MCF 10A (cell line): Measurements from ENCODE around the gene SMURF1. TPM values are rescaled to one million over a fixed set of nuclear protein-coding genes. Genes with fewer than 3 reads are reported as not detected.

Experiments
- BruUV-seq: library from RNA; stranded (reverse); fragments of 400-500 nt; replicated peaks from 2 replicates; lab custom pipeline; 2021; lab: Mats Ljungman, UMichigan
- CTCF ChIA-PET: fragments of 300-600 bp; sonication (Branson Sonifier 250); formaldehyde crosslinking; extraction: SDS; loops from one replicate; lab custom pipeline; 2021; ENCODE audit warnings: antibody characterized with exemption, inconsistent platforms; lab: Yijun Ruan, JAX
- POLR2A ChIA-PET: fragments of 300-600, 350-650 bp; sonication (Branson Sonifier 250); formaldehyde crosslinking; extraction: SDS; loops from one replicate; lab custom pipeline; 2020; ENCODE audit warnings: antibody characterized with exemption, inconsistent platforms; lab: Yijun Ruan, JAX
- DNase-seq: peaks from one replicate; pipeline ENCODE4 v3.0.0-alpha.2; 2018; ENCODE audit not compliant: unreplicated experiment
- H3K27ac Mint-ChIP-seq: one replicate; pipeline ENCODE4 v1.8.0; 2022; ENCODE audit warnings: mild to moderate bottlenecking, low read depth, mixed read lengths; ENCODE audit not compliant: unreplicated experiment
- H3K27me3 Mint-ChIP-seq: one replicate; pipeline ENCODE4 v1.8.0; 2022; ENCODE audit warnings: mixed read lengths; ENCODE audit not compliant: insufficient read depth, unreplicated experiment
- H3K36me3 Mint-ChIP-seq: one replicate; pipeline ENCODE4 v1.8.0; 2022; ENCODE audit warnings: mild to moderate bottlenecking, moderate library complexity, mixed read lengths; ENCODE audit not compliant: insufficient read depth, unreplicated experiment
- H3K4me1 Mint-ChIP-seq: one replicate; pipeline ENCODE4 v1.8.0; 2022; ENCODE audit warnings: mixed read lengths; ENCODE audit not compliant: insufficient read depth, unreplicated experiment
- H3K4me3 Mint-ChIP-seq: one replicate; pipeline ENCODE4 v1.8.0; 2022; ENCODE audit warnings: mild to moderate bottlenecking, moderate library complexity, mixed read lengths; ENCODE audit not compliant: unreplicated experiment
- H3K9me3 Mint-ChIP-seq: one replicate; pipeline ENCODE4 v1.8.0; 2022; ENCODE audit warnings: mixed read lengths; ENCODE audit not compliant: unreplicated experiment
- CTCF ChIP-seq: fragments of 200-600 bp; IDR thresholded peaks from one replicate; pipeline ENCODE4 v1.8.0; 2022; ENCODE audit warnings: antibody characterized with exemption, mild to moderate bottlenecking; ENCODE audit not compliant: unreplicated experiment
- intact Hi-C: fragments of 100-400 bp; cut with micrococcal nuclease; formaldehyde crosslinking; loops from 2 replicates; pipeline ENCODE4 v1.14.1; 2022
- total RNA-seq: library from RNA; stranded (reverse); gene quantifications from 2 replicates; pipeline ENCODE4 v1.2.3, GENCODE V29; 2022

SMURF1 gene
- total RNA-seq, 1 experiment from 2014 or later = 19.9 TPM

GRCh38 chr7:98995111-98995510, 148.8 kb downstream of the SMURF1 start:
- ChIA-PET CTCF (no interaction called here), POLR2A (no interaction called here)

GRCh38 chr7:98994046-98994944, 149.6 kb downstream of the SMURF1 start:
- ChIA-PET POLR2A (interaction anchor here (0.6 kb wide), 1 partner anchor 86 kb away, joined by 3 read pairs; no protein-coding TSS in a partner anchor), CTCF (no interaction called here)
- Mint-ChIP-seq H3K4me1 (no peaks in the 10 kb centered on the region), H3K27ac (no peak overlapping the region), H3K9me3 (no peaks in the 10 kb centered on the region), H3K36me3 (peaks cover 70% of the 10 kb centered on the region), H3K4me3 (no peak overlapping the region), H3K27me3 (no peaks in the 10 kb centered on the region)
- intact Hi-C loops = no loop called here
- DNase-seq = no peak
- TF ChIP-seq CTCF = no peak
- BruUV-seq = no TSS peak

More at GRCh38 chr7:98995111-98995510, 148.8 kb downstream of the SMURF1 start:
- no peaks in the 10 kb centered on the region for H3K4me1 Mint-ChIP-seq
- intact Hi-C loops = no loop called here
- H3K36me3 Mint-ChIP-seq = peaks cover 70% of the 10 kb centered on the region
- no peak overlapping the region for H3K27ac Mint-ChIP-seq
- no peak for TF ChIP-seq CTCF
- no peaks in the 10 kb centered on the region for H3K27me3 Mint-ChIP-seq
- no peak overlapping the region for H3K4me3 Mint-ChIP-seq
- BruUV-seq = no TSS peak
- no peak for DNase-seq
- no peaks in the 10 kb centered on the region for H3K9me3 Mint-ChIP-seq

- Mint-ChIP-seq H3K4me3 (no peak overlapping the region), H3K36me3 (peaks cover 77% of the 10 kb centered on the region), H3K9me3 (no peaks in the 10 kb centered on the region), H3K4me1 (no peaks in the 10 kb centered on the region), H3K27me3 (no peaks in the 10 kb centered on the region), H3K27ac (no peak overlapping the region)
- intact Hi-C loops = no loop called here
- CTCF ChIA-PET = no interaction called here
- no TSS peak for BruUV-seq
- POLR2A ChIA-PET = interaction anchor here (0.6 kb wide), 1 partner anchor 85 kb away, joined by 3 read pairs; no protein-coding TSS in a partner anchor
- TF ChIP-seq CTCF = no peak
- DNase-seq = no peak
Measured at GRCh38 chr7:98993024-98993897, 150.6 kb downstream of the SMURF1 start.

- Mint-ChIP-seq H3K27me3 (no peaks in the 10 kb centered on the region), H3K4me1 (no peaks in the 10 kb centered on the region), H3K36me3 (peaks cover 89% of the 10 kb centered on the region), H3K4me3 (no peak overlapping the region), H3K9me3 (no peaks in the 10 kb centered on the region), H3K27ac (no peak overlapping the region)
- BruUV-seq = no TSS peak
- POLR2A ChIA-PET = interaction anchor here (0.6 to 1.1 kb wide), 2 partner anchors 12 to 36 kb away, joined by 3 read pairs; no protein-coding TSS in a partner anchor
- intact Hi-C loops = no loop called here
- CTCF ChIA-PET = no interaction called here
- DNase-seq = no peak
- TF ChIP-seq CTCF = no peak
Measured at GRCh38 chr7:98992076-98992475, 151.8 kb downstream of the SMURF1 start.
